ENCODE results near the gene PARD3. TPM values are rescaled to one million over a fixed set of nuclear protein-coding genes. Genes with fewer than 3 reads are reported as not detected.
A peak's percentile ranks its signal among the peaks of the same experiment; 100 is the strongest.

Gene PARD3
- total RNA-seq, 1 donor from 2014 or later, result 26.0 TPM

DNA sequence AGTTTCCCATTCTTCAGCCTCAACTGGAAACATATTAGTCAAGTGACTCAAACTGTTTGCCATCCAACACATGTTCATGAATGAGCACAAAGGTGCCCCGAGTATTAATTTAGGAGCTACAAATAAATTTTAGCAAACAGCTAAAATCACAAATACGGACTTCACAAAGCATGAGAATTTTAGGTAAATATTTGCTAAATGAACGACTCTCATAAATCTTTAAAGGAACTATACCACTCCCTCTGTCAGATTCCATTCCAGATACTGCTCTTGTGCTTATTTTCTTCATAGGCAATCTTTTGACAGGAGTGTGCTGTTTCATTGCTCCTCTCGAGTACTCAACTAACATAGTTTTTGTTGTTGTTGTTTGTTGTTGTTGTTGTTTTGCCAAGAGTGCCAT is 330.9 kb downstream of the PARD3 start:
- H3K27ac Mint-ChIP-seq (ENCODE audit: unreplicated experiment), result no peak overlapping the region
- H3K27me3 Mint-ChIP-seq (ENCODE audit: low read depth), result no peaks in the 10 kb centered on the region
- H3K36me3 Mint-ChIP-seq (ENCODE audit: low read depth), result peaks cover 2% of the 10 kb centered on the region
- TF ChIP-seq, protein P1, sequence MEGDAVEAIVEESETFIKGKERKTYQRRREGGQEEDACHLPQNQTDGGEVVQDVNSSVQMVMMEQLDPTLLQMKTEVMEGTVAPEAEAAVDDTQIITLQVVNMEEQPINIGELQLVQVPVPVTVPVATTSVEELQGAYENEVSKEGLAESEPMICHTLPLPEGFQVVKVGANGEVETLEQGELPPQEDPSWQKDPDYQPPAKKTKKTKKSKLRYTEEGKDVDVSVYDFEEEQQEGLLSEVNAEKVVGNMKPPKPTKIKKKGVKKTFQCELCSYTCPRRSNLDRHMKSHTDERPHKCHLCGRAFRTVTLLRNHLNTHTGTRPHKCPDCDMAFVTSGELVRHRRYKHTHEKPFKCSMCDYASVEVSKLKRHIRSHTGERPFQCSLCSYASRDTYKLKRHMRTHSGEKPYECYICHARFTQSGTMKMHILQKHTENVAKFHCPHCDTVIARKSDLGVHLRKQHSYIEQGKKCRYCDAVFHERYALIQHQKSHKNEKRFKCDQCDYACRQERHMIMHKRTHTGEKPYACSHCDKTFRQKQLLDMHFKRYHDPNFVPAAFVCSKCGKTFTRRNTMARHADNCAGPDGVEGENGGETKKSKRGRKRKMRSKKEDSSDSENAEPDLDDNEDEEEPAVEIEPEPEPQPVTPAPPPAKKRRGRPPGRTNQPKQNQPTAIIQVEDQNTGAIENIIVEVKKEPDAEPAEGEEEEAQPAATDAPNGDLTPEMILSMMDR (IDR thresholded peaks at IDR 0.05), result no peak
- no peak overlapping the region for H3K4me3 Mint-ChIP-seq (ENCODE audit: unreplicated experiment)
- DNase-seq (ENCODE audit: low spot score), result no peak
- no peaks in the 10 kb centered on the region for H3K9me3 Mint-ChIP-seq (ENCODE audit: low read depth)
- no peaks in the 10 kb centered on the region for H3K4me1 Mint-ChIP-seq (ENCODE audit: low read depth)

GRCh38 chr10:34480345-34480744 is 334.8 kb downstream of the PARD3 start:
- DNase-seq (ENCODE audit: low spot score), result no peak
- Mint-ChIP-seq H3K36me3 (ENCODE audit: low read depth) (peaks cover 2% of the 10 kb centered on the region), H3K4me1 (ENCODE audit: low read depth) (peaks cover 13% of the 10 kb centered on the region), H3K27me3 (ENCODE audit: low read depth) (no peaks in the 10 kb centered on the region), H3K27ac (ENCODE audit: unreplicated experiment) (no peak overlapping the region), H3K4me3 (ENCODE audit: unreplicated experiment) (no peak overlapping the region), H3K9me3 (ENCODE audit: low read depth) (no peaks in the 10 kb centered on the region)
- TF ChIP-seq, protein P1 (IDR thresholded peaks at IDR 0.05), result no peak

DNA sequence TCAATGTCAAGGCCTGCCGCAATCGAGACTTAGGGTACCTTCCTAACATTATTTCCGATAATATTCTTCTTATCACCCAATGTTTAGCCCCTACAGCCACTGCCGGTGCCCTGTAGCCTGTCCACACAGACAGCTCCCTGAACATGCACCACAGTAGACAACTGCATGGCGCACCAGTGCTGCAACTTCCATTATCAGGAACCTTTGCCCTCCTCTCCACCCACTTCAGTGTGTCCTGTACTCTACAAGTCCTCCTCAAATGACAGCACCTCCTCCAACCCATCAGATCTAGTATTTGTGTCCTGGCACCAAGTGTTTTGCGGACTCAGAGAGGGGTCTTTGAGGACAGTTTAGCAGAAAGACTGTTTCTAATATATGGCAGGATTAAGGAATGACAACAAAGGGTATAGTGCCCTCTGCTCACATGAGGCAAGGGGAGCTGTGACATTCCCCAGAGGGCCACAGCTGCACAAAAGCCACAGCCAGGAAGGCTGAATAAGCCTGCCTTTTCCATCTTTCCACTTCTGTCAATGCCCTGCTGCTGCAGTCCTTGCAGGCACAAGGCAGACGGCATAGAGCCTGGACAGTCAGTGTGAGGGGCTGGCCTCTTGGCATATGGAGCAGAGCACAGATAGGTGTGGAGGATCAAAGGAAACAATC is 335.4 kb downstream of the PARD3 start:
- no peaks in the 10 kb centered on the region for H3K9me3 Mint-ChIP-seq (ENCODE audit: low read depth)
- TF ChIP-seq, protein P1 (IDR thresholded peaks at IDR 0.05), result no peak
- peaks cover 2% of the 10 kb centered on the region for H3K36me3 Mint-ChIP-seq (ENCODE audit: low read depth)
- peaks cover 20% of the 10 kb centered on the region for H3K4me1 Mint-ChIP-seq (ENCODE audit: low read depth)
- DNase-seq (ENCODE audit: low spot score), result no peak
- H3K4me3 Mint-ChIP-seq (ENCODE audit: unreplicated experiment), result no peak overlapping the region
- no peaks in the 10 kb centered on the region for H3K27me3 Mint-ChIP-seq (ENCODE audit: low read depth)
- no peak overlapping the region for H3K27ac Mint-ChIP-seq (ENCODE audit: unreplicated experiment)

DNA sequence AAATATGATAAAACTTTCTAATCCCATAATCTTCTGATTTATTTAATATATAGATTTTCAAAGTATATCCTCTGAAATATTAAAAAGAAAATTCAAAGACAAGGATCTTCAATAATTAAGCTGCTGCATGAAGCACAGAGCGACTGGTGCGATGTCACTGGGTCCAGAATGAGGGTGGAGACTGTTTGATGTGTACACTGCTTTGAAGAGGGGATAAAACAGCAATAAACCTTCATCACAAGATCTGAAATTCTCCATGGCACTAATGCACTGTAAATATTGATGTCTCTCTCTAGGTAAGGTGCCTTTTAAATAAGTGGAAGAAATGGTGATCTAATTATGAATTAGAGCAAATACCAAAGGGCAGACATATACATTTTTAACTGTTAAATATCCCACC is 337.8 kb downstream of the PARD3 start:
- Mint-ChIP-seq H3K27me3 (ENCODE audit: low read depth) (no peaks in the 10 kb centered on the region), H3K9me3 (ENCODE audit: low read depth) (no peaks in the 10 kb centered on the region), H3K4me3 (ENCODE audit: unreplicated experiment) (no peak overlapping the region), H3K36me3 (ENCODE audit: low read depth) (no peaks in the 10 kb centered on the region), H3K4me1 (ENCODE audit: low read depth) (peaks cover 24% of the 10 kb centered on the region), H3K27ac (ENCODE audit: unreplicated experiment) (no peak overlapping the region)
- no peak for DNase-seq (ENCODE audit: low spot score)
- TF ChIP-seq, protein P1 (IDR thresholded peaks at IDR 0.05), result no peak

DNA sequence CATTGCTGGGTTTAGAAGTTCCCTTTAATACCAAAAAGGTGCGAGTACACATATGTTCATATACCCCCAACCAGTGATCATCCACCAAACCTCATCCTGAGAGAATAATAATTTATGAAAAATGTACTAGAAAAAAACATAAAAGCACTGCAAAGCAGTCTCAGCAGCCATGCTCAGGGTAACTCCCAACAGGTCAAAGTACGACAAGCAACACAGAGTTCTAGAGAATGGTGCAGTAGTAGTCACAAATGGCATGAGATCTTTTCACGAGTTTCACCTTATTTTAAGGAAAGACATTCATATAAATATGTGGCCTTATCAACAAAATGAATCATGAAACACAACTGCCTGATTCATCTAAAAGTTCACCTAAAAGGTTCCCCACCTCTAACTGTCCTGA is 338.5 kb downstream of the PARD3 start:
- peak overlapping the region; percentile 33 for H3K27ac Mint-ChIP-seq (ENCODE audit: unreplicated experiment)
- TF ChIP-seq, protein P1 (IDR thresholded peaks at IDR 0.05), result no peak
- H3K9me3 Mint-ChIP-seq (ENCODE audit: low read depth), result no peaks in the 10 kb centered on the region
- H3K36me3 Mint-ChIP-seq (ENCODE audit: low read depth), result no peaks in the 10 kb centered on the region
- DNase-seq (ENCODE audit: low spot score), result no peak
- no peak overlapping the region for H3K4me3 Mint-ChIP-seq (ENCODE audit: unreplicated experiment)
- H3K4me1 Mint-ChIP-seq (ENCODE audit: low read depth), result peaks cover 24% of the 10 kb centered on the region
- H3K27me3 Mint-ChIP-seq (ENCODE audit: low read depth), result no peaks in the 10 kb centered on the region

Measured in chondrocyte (in vitro differentiated cells).